HG02798 (cell line): ENCODE results near the gene DEFB108B.
A peak's percentile ranks its signal among the peaks of the same experiment; 100 is the strongest.
"Not testable (repeated sequence)": the region's sequence is repeated elsewhere in the genome, so short reads cannot be mapped to it uniquely, and the experiment has no call there.

Experiments used
- ATAC-seq: cut with Tn5 transposase; IDR thresholded peaks from one replicate; pipeline ENCODE4 v1.9.1; 2021; ENCODE audit warnings: mild to moderate bottlenecking; ENCODE audit not compliant: unreplicated experiment, poor library complexity

DEFB108B gene

GRCh38 chr11:71832811-71833210, at the start of gene DEFB108B:
Gene DEFB108B, plus strand, starts transcription at chr11:71833200. Its CDS starts 0 bp downstream, at chr11:71833200.
- not testable (repeated sequence) for ATAC-seq

GRCh38 chr11:71786114-71786847, 46.7 kb upstream of the DEFB108B start:
- ATAC-seq: peak; percentile 34

- peak; percentile 98 for ATAC-seq
These were observed 46.2 kb upstream of the DEFB108B start for GRCh38 chr11:71786848-71787097.

GRCh38 chr11:71787098-71787823, 45.7 kb upstream of the DEFB108B start:
- peak; percentile 87 for ATAC-seq

GRCh38 chr11:71787824-71788454, 45.1 kb upstream of the DEFB108B start:
- ATAC-seq: not testable (repeated sequence)

- ATAC-seq: not testable (repeated sequence)
These were observed 43.4 kb upstream of the DEFB108B start for GRCh38 chr11:71789444-71790196.

- not testable (repeated sequence) for ATAC-seq
These were observed 41.9 kb upstream of the DEFB108B start for GRCh38 chr11:71791111-71791510.

- ATAC-seq: not testable (repeated sequence)
These were observed 40.3 kb upstream of the DEFB108B start for GRCh38 chr11:71792621-71793235.

- ATAC-seq: not testable (repeated sequence)
These were observed 38.5 kb upstream of the DEFB108B start for GRCh38 chr11:71794386-71795040.

GRCh38 chr11:71795236-71795635, 37.8 kb upstream of the DEFB108B start:
- ATAC-seq: not testable (repeated sequence)

- not testable (repeated sequence) for ATAC-seq
These were observed 37.0 kb upstream of the DEFB108B start for GRCh38 chr11:71796016-71796415.

GRCh38 chr11:71796781-71797180, 36.2 kb upstream of the DEFB108B start:
- ATAC-seq: not testable (repeated sequence)

- not testable (repeated sequence) for ATAC-seq
These were observed 33.4 kb upstream of the DEFB108B start for GRCh38 chr11:71799556-71800128.

GRCh38 chr11:71800335-71800953, 32.6 kb upstream of the DEFB108B start:
- not testable (repeated sequence) for ATAC-seq

- ATAC-seq: not testable (repeated sequence)
These were observed 32.0 kb upstream of the DEFB108B start for GRCh38 chr11:71801026-71801425.

- ATAC-seq: not testable (repeated sequence)
These were observed 30.1 kb upstream of the DEFB108B start for GRCh38 chr11:71802874-71803273.

GRCh38 chr11:71804158-71804947, 28.6 kb upstream of the DEFB108B start:
- ATAC-seq: not testable (repeated sequence)

GRCh38 chr11:71812529-71812928, 20.5 kb upstream of the DEFB108B start:
- not testable (repeated sequence) for ATAC-seq
